H9 (cell line): ENCODE measurements around the gene KMT2B. TPM values are rescaled to one million over a fixed set of nuclear protein-coding genes. Genes with fewer than 3 reads are reported as not detected.

Source experiments
- DNase-seq: peaks from one replicate; pipeline ENCODE4 v3.0.0-alpha.2; 2017
- H2AFZ ChIP-seq: one replicate; pipeline ENCODE4 v1.6.1; 2013; ENCODE audit warnings: mild to moderate bottlenecking, low read length, control low read depth, moderate library complexity
- H2AK5ac ChIP-seq: 2 replicates; pipeline ENCODE4 v1.6.1; 2013; ENCODE audit warnings: low read length, control low read depth, mixed read lengths; ENCODE audit not compliant: insufficient read length
- H2BK120ac ChIP-seq: one replicate; pipeline ENCODE4 v1.6.1; 2013; ENCODE audit warnings: low read depth, mild to moderate bottlenecking, low read length, control low read depth, inconsistent platforms; ENCODE audit not compliant: poor library complexity, severe bottlenecking
- H2BK12ac ChIP-seq: 2 replicates; pipeline ENCODE4 v1.6.1; 2013; ENCODE audit warnings: low read length, control low read depth, mixed read lengths, low read depth; ENCODE audit not compliant: insufficient read length
- H2BK15ac ChIP-seq: 2 replicates; pipeline ENCODE4 v1.6.1; 2013; ENCODE audit warnings: low read depth, low read length, control low read depth
- H2BK20ac ChIP-seq: one replicate; pipeline ENCODE4 v1.6.1; 2013; ENCODE audit warnings: low read depth, mild to moderate bottlenecking, low read length, control low read depth, inconsistent platforms; ENCODE audit not compliant: poor library complexity, severe bottlenecking
- H2BK5ac ChIP-seq: 2 replicates; pipeline ENCODE4 v1.6.1; 2013; ENCODE audit warnings: low read length, control low read depth, mixed read lengths; ENCODE audit not compliant: insufficient read length
- H3K14ac ChIP-seq: 2 replicates; pipeline ENCODE4 v1.6.1; 2013; ENCODE audit warnings: low read length, control low read depth; ENCODE audit not compliant: insufficient read depth
- H3K18ac ChIP-seq: 2 replicates; pipeline ENCODE4 v1.6.1; 2013; ENCODE audit warnings: low read depth, mild to moderate bottlenecking, mixed read lengths, low read length, control low read depth; ENCODE audit not compliant: insufficient read length
- H3K23ac ChIP-seq: 2 replicates; pipeline ENCODE4 v1.6.1; 2013; ENCODE audit warnings: low read length, control low read depth, mixed read lengths, low read depth; ENCODE audit not compliant: insufficient read length
- H3K23me2 ChIP-seq: 2 replicates; pipeline ENCODE4 v1.6.1; 2013; ENCODE audit warnings: low read depth, mild to moderate bottlenecking, mixed read lengths, low read length, control low read depth; ENCODE audit not compliant: insufficient read length, poor library complexity, severe bottlenecking
- H3K27ac ChIP-seq: 2 replicates; pipeline ENCODE4 v1.5.1; 2013; ENCODE audit warnings: low read length, control low read depth, mixed read lengths, low read depth; ENCODE audit not compliant: insufficient read length
- H3K27me3 ChIP-seq: 2 replicates; pipeline ENCODE4 v1.6.1; 2013; ENCODE audit warnings: low read length, control low read depth, inconsistent platforms; ENCODE audit not compliant: insufficient read depth
- H3K4ac ChIP-seq: 2 replicates; pipeline ENCODE4 v1.6.1; 2013; ENCODE audit warnings: low read depth, mild to moderate bottlenecking, control low read depth, inconsistent platforms, low read length, moderate library complexity
- H3K4me1 ChIP-seq: 2 replicates; pipeline ENCODE4 v1.6.1; 2013; ENCODE audit warnings: low read length, control low read depth, inconsistent platforms; ENCODE audit not compliant: insufficient read depth
- H3K4me2 ChIP-seq: 2 replicates; pipeline ENCODE4 v1.6.1; 2013; ENCODE audit warnings: low read length, control low read depth, mixed read lengths; ENCODE audit not compliant: insufficient read length, insufficient read depth
- H3K56ac ChIP-seq: 2 replicates; pipeline ENCODE4 v1.6.1; 2013; ENCODE audit warnings: low read depth, mild to moderate bottlenecking, mixed read lengths, low read length, control low read depth; ENCODE audit not compliant: insufficient read length
- H3K79me1 ChIP-seq: 2 replicates; pipeline ENCODE4 v1.6.1; 2013; ENCODE audit warnings: low read depth, mild to moderate bottlenecking, moderate library complexity, low read length, control low read depth, inconsistent platforms; ENCODE audit not compliant: insufficient read depth, poor library complexity, severe bottlenecking
- H3K79me2 ChIP-seq: 2 replicates; pipeline ENCODE4 v1.6.1; 2013; ENCODE audit warnings: low read length, control low read depth, inconsistent platforms; ENCODE audit not compliant: insufficient read depth
- H3K9ac ChIP-seq: 2 replicates; pipeline ENCODE4 v1.6.1; 2013; ENCODE audit warnings: low read length, control low read depth, mixed read lengths; ENCODE audit not compliant: insufficient read length; ENCODE audit errors: extremely low read depth
- H3K9me3 ChIP-seq: one replicate; pipeline ENCODE4 v1.6.1; 2013; ENCODE audit warnings: low read depth, low read length, inconsistent platforms; ENCODE audit not compliant: control insufficient read depth
- H3T11ph ChIP-seq: one replicate; pipeline ENCODE4 v1.6.1; 2013; ENCODE audit warnings: mild to moderate bottlenecking, low read length, control low read depth, inconsistent platforms
- H4K20me1 ChIP-seq: one replicate; pipeline ENCODE4 v1.6.1; 2013; ENCODE audit not compliant: control insufficient read depth, insufficient read length, insufficient read depth
- H4K5ac ChIP-seq: 2 replicates; pipeline ENCODE4 v1.6.1; 2013; ENCODE audit warnings: low read depth, mild to moderate bottlenecking, mixed read lengths, low read length, control low read depth; ENCODE audit not compliant: insufficient read length
- H4K8ac ChIP-seq: replicated peaks from 2 replicates; pipeline ENCODE4 v1.6.1; 2013; ENCODE audit warnings: low read length, control low read depth, mixed read lengths, low read depth; ENCODE audit not compliant: insufficient read length
- H4K91ac ChIP-seq: 2 replicates; pipeline ENCODE4 v1.6.1; 2013; ENCODE audit warnings: low read depth, mild to moderate bottlenecking, moderate library complexity, mixed read lengths, low read length, control low read depth; ENCODE audit not compliant: insufficient read length
- H3K27ac Mint-ChIP-seq, 3 experiments: 2 replicates in 2 of 3; 3 replicates in 1 of 3; pipeline ENCODE4 v1.8.0; 2020 to 2021; ENCODE audit warnings: mixed read lengths in 3 of 3, mild to moderate bottlenecking in 1 of 3, moderate library complexity in 1 of 3
- H3K27me3 Mint-ChIP-seq: 2 replicates; pipeline ENCODE4 v1.8.0; 2021; ENCODE audit warnings: low read depth, mild to moderate bottlenecking, moderate library complexity, mixed read lengths
- H3K36me3 Mint-ChIP-seq, 3 experiments: 2 replicates in 2 of 3; 3 replicates in 1 of 3; pipeline ENCODE4 v1.8.0; 2020 to 2021; ENCODE audit warnings: low read depth in 3 of 3, mixed read lengths in 3 of 3; ENCODE audit not compliant: insufficient read depth in 1 of 3
- H3K4me1 Mint-ChIP-seq, 2 experiments: 2 replicates each; pipeline ENCODE4 v1.8.0; 2020; ENCODE audit warnings: mixed read lengths in 2 of 2
- H3K4me3 Mint-ChIP-seq, 2 experiments: 2 replicates in 1 of 2; 3 replicates in 1 of 2; pipeline ENCODE4 v1.8.0; 2020 to 2021; ENCODE audit warnings: mild to moderate bottlenecking in 2 of 2, mixed read lengths in 2 of 2, moderate library complexity in 1 of 2
- H3K9me3 Mint-ChIP-seq, 2 experiments: 2 replicates in 1 of 2; 3 replicates in 1 of 2; pipeline ENCODE4 v1.8.0; 2020; ENCODE audit warnings: mild to moderate bottlenecking in 2 of 2, mixed read lengths in 2 of 2, moderate library complexity in 1 of 2
- WGBS: extraction: QIAGEN DNeasy Blood & Tissue Kit; methylation state at CpG from one replicate; pipeline ENCODE4 v1.1.7; 2013; ENCODE audit warnings: missing lambda C conversion rate, low lambda C conversion rate, mixed read lengths; ENCODE audit not compliant: insufficient read length; ENCODE audit errors: extremely low coverage; 5-methylcytosine and 5-hydroxymethylcytosine counted together
- total RNA-seq: library from RNA; stranded (reverse); gene quantifications from 2 replicates; pipeline ENCODE4 v1.2.1, GENCODE V29; 2021
- TF ChIP-seq, protein P1 (sequence below): fragments of 200-600 bp; sonication (generic); conservative IDR thresholded peaks from 3 replicates; pipeline ENCODE4 v1.8.0; 2021; ENCODE audit warnings: antibody characterized with exemption, mild to moderate bottlenecking

The KMT2B gene
- total RNA-seq, 1 experiment from 2014 or later = 47.7 TPM

DNA sequence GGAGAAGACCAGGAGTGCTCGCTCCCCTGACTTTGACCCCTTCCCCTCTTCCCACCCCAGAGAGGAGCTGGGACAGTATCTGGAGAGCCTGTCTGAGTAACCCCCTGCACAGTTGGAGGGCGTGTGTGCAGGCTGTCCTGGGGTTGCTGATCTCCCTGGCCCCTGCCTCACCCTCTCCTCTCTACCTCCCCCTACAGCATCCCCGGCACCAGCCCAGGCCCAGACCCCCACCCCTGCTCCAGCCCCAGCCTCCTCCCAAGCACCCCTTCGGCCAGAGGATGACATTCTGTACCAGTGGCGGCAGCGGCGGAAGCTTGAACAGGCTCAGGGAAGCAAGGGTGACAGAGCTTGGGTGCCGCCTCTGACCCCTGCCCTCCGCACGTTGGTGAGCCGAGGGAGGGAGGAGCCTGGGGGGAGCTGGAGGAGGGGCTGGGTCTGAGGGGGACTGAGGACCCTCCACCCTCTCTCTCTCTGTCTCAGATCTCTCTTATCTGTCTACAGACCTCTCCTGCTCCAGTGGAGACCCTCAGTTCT lies 48.8 kb downstream of the KMT2B start:
- no peaks in the 10 kb centered on the region for H3K23me2 ChIP-seq
- H2BK5ac ChIP-seq = no peak overlapping the region
- no peak overlapping the region for H2BK15ac ChIP-seq
- H3K9ac ChIP-seq = no peak overlapping the region
- H4K91ac ChIP-seq = no peak overlapping the region
- H3K23ac ChIP-seq = no peak overlapping the region
- Mint-ChIP-seq H3K9me3 (no peaks in the 10 kb centered on the region), H3K4me3 (no peak overlapping the region; a peak in 1 of 5 replicates), H3K36me3 (peaks cover 9 to 37% (median 36%) of the 10 kb centered on the region in 3 experiments), H3K27ac (peak overlapping the region in 2 of 3 experiments; percentile 24 to 40; a peak in 2 of 7 replicates), H3K27me3 (peaks cover 10% of the 10 kb centered on the region), H3K4me1 (peaks cover 7 to 8% of the 10 kb centered on the region in 2 experiments)
- H3K14ac ChIP-seq = no peak overlapping the region
- H3T11ph ChIP-seq = no peak overlapping the region
- H4K5ac ChIP-seq = no peak overlapping the region
- no peaks in the 10 kb centered on the region for H3K9me3 ChIP-seq
- no peak overlapping the region for H3K4me2 ChIP-seq
- H3K4me1 ChIP-seq = no peaks in the 10 kb centered on the region
- WGBS = no CpG with 5 or more reads among the region's 11 CpGs
- H2BK120ac ChIP-seq = no peak overlapping the region
- H2BK12ac ChIP-seq = no peak overlapping the region
- H3K79me1 ChIP-seq = no peaks in the 10 kb centered on the region
- no peaks in the 10 kb centered on the region for H4K20me1 ChIP-seq
- no peak overlapping the region for H3K56ac ChIP-seq
- H3K18ac ChIP-seq = no peak overlapping the region
- H2AK5ac ChIP-seq = no peak overlapping the region
- H3K4ac ChIP-seq = no peak overlapping the region
- H3K79me2 ChIP-seq = no peaks in the 10 kb centered on the region
- no peak overlapping the region for H4K8ac ChIP-seq
- no peaks in the 10 kb centered on the region for H3K27me3 ChIP-seq
- H2AFZ ChIP-seq = no peak overlapping the region
- no peak overlapping the region for H2BK20ac ChIP-seq
- TF ChIP-seq, protein P1, sequence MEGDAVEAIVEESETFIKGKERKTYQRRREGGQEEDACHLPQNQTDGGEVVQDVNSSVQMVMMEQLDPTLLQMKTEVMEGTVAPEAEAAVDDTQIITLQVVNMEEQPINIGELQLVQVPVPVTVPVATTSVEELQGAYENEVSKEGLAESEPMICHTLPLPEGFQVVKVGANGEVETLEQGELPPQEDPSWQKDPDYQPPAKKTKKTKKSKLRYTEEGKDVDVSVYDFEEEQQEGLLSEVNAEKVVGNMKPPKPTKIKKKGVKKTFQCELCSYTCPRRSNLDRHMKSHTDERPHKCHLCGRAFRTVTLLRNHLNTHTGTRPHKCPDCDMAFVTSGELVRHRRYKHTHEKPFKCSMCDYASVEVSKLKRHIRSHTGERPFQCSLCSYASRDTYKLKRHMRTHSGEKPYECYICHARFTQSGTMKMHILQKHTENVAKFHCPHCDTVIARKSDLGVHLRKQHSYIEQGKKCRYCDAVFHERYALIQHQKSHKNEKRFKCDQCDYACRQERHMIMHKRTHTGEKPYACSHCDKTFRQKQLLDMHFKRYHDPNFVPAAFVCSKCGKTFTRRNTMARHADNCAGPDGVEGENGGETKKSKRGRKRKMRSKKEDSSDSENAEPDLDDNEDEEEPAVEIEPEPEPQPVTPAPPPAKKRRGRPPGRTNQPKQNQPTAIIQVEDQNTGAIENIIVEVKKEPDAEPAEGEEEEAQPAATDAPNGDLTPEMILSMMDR = no peak
- peak; percentile 29 for DNase-seq
- H3K27ac ChIP-seq = no peak overlapping the region
